Ishikawa (cell line): Measurements from ENCODE around the gene ZBTB38.

Experiments used
- CEBPB ChIP-seq: IDR thresholded peaks from 2 replicates; pipeline ENCODE4 v1.6.1; 2012
- CREB1 ChIP-seq: IDR thresholded peaks from 2 replicates; pipeline ENCODE4 v1.6.1; 2012; ENCODE audit warnings: low read depth
- EGR1 ChIP-seq: IDR thresholded peaks from 2 replicates; pipeline ENCODE4 v1.6.1; 2012
- EP300 ChIP-seq: IDR thresholded peaks from 2 replicates; pipeline ENCODE4 v1.6.1; 2012; ENCODE audit warnings: borderline replicate concordance
- FOXM1 ChIP-seq: IDR thresholded peaks from 2 replicates; pipeline ENCODE4 v1.6.1; 2012; ENCODE audit warnings: low read depth, borderline replicate concordance
- NFIC ChIP-seq: IDR thresholded peaks from 2 replicates; pipeline ENCODE4 v1.6.1; 2012
- RAD21 ChIP-seq: IDR thresholded peaks from 2 replicates; pipeline ENCODE4 v1.6.1; 2012; ENCODE audit warnings: low read depth
- TAF1 ChIP-seq: IDR thresholded peaks from 2 replicates; pipeline ENCODE4 v1.6.1; 2012; ENCODE audit warnings: low read depth, mild to moderate bottlenecking
- TCF12 ChIP-seq: IDR thresholded peaks from 2 replicates; pipeline ENCODE4 v1.6.1; 2012; ENCODE audit warnings: low read depth
- TEAD4 ChIP-seq: IDR thresholded peaks from 2 replicates; pipeline ENCODE4 v1.6.1; 2012
- YY1 ChIP-seq: IDR thresholded peaks from 2 replicates; pipeline ENCODE4 v1.6.1; 2012; ENCODE audit warnings: low read depth
- ZBTB7A ChIP-seq: IDR thresholded peaks from 2 replicates; pipeline ENCODE4 v1.6.1; 2012; ENCODE audit warnings: low read depth
- TF ChIP-seq, protein P1 (sequence below): IDR thresholded peaks from 2 replicates; pipeline ENCODE4 v1.6.1; 2012
- TF ChIP-seq, protein P2 (sequence below): IDR thresholded peaks from 2 replicates; pipeline ENCODE4 v1.6.1; 2012
- TF ChIP-seq, protein P3 (sequence below): IDR thresholded peaks from 2 replicates; pipeline ENCODE4 v1.6.1; 2012; ENCODE audit warnings: low read depth, mild to moderate bottlenecking

Gene ZBTB38

DNA sequence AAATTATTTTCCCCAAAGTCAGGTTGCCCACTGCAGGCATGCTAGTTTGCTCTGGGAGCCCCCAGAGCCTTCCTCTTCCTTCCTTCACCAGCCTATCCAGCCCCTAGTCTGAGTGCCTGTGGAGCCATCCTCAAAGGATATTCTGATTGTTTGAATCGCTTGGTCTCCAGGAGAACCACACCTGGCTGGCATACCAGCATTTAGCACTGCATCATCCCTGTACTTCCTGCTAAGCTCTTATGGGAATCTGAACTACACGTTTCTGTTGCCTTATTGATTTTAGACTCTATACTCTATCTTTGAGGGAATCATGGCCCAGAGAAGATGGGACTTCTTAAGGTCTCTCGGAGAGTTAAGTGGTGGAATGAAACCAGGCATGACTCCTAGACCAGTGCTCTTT is 26.3 kb downstream of the ZBTB38 start:
- TF ChIP-seq CREB1 (no peak), TAF1 (no peak), TCF12 (no peak), ZBTB7A (no peak), RAD21 (no peak), EP300 (no peak), NFIC (no peak), FOXM1 (no peak), EGR1 (no peak), TEAD4 (no peak), CEBPB (no peak), YY1 (no peak)
- TF ChIP-seq, protein P1, sequence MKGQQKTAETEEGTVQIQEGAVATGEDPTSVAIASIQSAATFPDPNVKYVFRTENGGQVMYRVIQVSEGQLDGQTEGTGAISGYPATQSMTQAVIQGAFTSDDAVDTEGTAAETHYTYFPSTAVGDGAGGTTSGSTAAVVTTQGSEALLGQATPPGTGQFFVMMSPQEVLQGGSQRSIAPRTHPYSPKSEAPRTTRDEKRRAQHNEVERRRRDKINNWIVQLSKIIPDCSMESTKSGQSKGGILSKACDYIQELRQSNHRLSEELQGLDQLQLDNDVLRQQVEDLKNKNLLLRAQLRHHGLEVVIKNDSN, result no peak
- TF ChIP-seq, protein P2, sequence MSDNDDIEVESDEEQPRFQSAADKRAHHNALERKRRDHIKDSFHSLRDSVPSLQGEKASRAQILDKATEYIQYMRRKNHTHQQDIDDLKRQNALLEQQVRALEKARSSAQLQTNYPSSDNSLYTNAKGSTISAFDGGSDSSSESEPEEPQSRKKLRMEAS, result no peak
- TF ChIP-seq, protein P3, sequence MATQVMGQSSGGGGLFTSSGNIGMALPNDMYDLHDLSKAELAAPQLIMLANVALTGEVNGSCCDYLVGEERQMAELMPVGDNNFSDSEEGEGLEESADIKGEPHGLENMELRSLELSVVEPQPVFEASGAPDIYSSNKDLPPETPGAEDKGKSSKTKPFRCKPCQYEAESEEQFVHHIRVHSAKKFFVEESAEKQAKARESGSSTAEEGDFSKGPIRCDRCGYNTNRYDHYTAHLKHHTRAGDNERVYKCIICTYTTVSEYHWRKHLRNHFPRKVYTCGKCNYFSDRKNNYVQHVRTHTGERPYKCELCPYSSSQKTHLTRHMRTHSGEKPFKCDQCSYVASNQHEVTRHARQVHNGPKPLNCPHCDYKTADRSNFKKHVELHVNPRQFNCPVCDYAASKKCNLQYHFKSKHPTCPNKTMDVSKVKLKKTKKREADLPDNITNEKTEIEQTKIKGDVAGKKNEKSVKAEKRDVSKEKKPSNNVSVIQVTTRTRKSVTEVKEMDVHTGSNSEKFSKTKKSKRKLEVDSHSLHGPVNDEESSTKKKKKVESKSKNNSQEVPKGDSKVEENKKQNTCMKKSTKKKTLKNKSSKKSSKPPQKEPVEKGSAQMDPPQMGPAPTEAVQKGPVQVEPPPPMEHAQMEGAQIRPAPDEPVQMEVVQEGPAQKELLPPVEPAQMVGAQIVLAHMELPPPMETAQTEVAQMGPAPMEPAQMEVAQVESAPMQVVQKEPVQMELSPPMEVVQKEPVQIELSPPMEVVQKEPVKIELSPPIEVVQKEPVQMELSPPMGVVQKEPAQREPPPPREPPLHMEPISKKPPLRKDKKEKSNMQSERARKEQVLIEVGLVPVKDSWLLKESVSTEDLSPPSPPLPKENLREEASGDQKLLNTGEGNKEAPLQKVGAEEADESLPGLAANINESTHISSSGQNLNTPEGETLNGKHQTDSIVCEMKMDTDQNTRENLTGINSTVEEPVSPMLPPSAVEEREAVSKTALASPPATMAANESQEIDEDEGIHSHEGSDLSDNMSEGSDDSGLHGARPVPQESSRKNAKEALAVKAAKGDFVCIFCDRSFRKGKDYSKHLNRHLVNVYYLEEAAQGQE, result no peak

DNA sequence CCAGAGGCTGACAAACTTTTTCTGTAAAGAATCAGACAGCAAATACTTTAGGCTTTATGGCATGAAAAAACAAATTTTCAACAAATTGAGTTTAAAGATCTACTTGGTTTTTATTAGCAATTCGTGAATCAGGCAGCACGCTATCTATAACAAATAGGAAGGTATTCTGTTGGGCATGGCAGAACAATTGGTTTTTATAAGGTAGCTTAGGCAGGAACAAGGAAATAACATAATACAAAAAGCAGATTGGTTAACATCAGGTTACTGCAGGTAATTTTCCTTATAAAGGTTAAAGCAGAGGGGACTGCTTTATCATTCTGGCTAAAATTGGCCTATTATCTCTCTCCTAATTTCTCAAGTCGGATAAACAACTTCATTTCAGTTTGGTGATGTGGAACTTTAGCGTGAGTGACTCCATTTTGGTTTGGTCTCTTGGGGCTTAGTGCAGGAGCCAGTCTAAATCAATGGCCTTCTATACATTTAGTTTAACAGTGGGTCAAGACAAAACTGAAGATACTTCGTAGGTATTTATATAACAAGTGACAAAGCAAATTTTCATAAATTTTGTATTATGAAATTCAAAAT is 26.8 kb downstream of the ZBTB38 start:
- TF ChIP-seq RAD21 (no peak), TAF1 (no peak)

DNA sequence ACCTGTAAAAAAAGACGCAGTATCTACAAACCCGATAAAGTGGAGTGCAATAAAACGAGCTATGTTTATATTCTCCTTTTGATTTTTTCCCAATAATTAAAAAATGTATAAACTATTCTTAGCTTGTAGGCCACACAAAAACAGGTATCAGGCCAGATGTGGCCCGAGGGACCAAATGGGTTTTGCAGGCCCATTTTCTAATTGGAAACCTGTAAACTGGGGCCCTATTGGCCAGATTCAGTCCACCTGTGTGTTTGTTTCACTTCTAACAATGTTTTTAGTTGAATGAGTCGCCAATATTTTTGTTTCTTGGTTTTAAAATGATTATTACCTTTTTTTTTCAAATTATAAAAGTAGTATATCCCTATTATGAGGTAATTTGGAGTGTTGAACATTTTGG is 29.7 kb downstream of the ZBTB38 start:
- TF ChIP-seq, protein P1, result no peak
- TF ChIP-seq TEAD4 (no peak), NFIC (no peak), FOXM1 (no peak), EGR1 (no peak), ZBTB7A (no peak), TAF1 (no peak), CREB1 (no peak), EP300 (no peak), CEBPB (no peak), YY1 (no peak), TCF12 (no peak), RAD21 (no peak)
- TF ChIP-seq, protein P2, result no peak
- TF ChIP-seq, protein P3, result no peak

DNA sequence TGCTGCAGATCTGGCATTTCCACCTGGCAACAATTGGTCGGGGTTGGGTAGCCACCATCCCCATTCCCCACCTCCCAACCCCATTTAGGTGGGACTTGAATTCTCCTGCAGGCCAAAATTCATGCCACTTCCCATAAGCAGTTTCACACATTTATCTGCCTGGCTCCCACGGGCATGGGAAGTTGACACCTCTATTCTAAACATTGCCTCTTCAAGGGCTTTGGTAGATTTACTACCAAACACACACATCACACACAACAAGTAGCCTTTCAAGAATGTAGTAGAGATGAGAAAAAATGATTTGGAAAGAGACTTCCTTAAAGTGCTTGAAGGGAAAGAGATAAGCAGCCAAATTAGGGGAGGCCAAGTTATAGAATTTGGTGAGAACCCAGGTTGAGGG is 30.9 kb downstream of the ZBTB38 start:
- TF ChIP-seq, protein P2, result no peak
- TF ChIP-seq ZBTB7A, result no peak
- TF ChIP-seq FOXM1, result no peak
- TF ChIP-seq TEAD4, result no peak
- no peak for TF ChIP-seq YY1
- no peak for TF ChIP-seq TCF12
- TF ChIP-seq CREB1, result no peak
- no peak for TF ChIP-seq RAD21
- TF ChIP-seq EGR1, result no peak
- TF ChIP-seq NFIC, result no peak
- TF ChIP-seq, protein P3, result no peak
- no peak for TF ChIP-seq TAF1
- TF ChIP-seq, protein P1, result no peak
